HCT116 (cell line): ENCODE results near the gene AMMECR1. TPM values are rescaled to one million over a fixed set of nuclear protein-coding genes. Genes with fewer than 3 reads are reported as not detected.

Source experiments
- ATAC-seq: fragments of 200-7000 bp; cut with Tn5 transposase; 2 replicates; pipeline ENCODE4 v1.9.1; 2020; ENCODE audit warnings: mild to moderate bottlenecking, moderate library complexity
- BruUV-seq: library from RNA; stranded (reverse); fragments of 400-500 nt; replicated peaks from 2 replicates; lab custom pipeline; 2021; lab: Mats Ljungman, UMichigan
- CTCF ChIA-PET: fragments of 300-600 bp; sonication (Branson Sonifier 250); formaldehyde crosslinking; loops from one replicate; lab custom pipeline; 2021; ENCODE audit warnings: antibody characterized with exemption; lab: Charles Lee
- POLR2A ChIA-PET: fragments of 300-600, 350-600 bp; sonication (Branson Sonifier 250); formaldehyde crosslinking; loops from one replicate; lab custom pipeline; 2021; ENCODE audit warnings: antibody characterized with exemption; lab: Charles Lee
- RAD21 ChIA-PET, 2 experiments: fragments of 300-600 bp; sonication (Branson Sonifier 250); formaldehyde crosslinking; loops; one replicate each; lab custom pipeline; 2023; ENCODE audit warnings: low total read pairs in 2 of 2; ENCODE audit not compliant: uncharacterized antibody in 2 of 2, unreplicated experiment in 2 of 2, low non-redundant PET in 1 of 2; lab: Charles Lee
- DNase-seq: peaks from one replicate; pipeline ENCODE4 v3.0.0-alpha.2; 2010; ENCODE audit warnings: low read depth, low spot score
- H2AFZ ChIP-seq: fragments of 200-600 bp; shearing (Covaris generic), sonication (generic); 2 replicates; pipeline ENCODE4 v1.6.1; 2017; ENCODE audit warnings: low read depth, mixed run types, mixed read lengths, antibody characterized with exemption, low read length; ENCODE audit not compliant: poor library complexity, severe bottlenecking
- H3K27ac ChIP-seq: 2 replicates; pipeline ENCODE4 v1.5.1; 2012; ENCODE audit warnings: low read depth, low read length
- H3K27me3 ChIP-seq: fragments of 200-600 bp; sonication (generic); 2 replicates; pipeline ENCODE4 v1.6.1; 2016; ENCODE audit warnings: mixed run types, low read length, mixed read lengths; ENCODE audit not compliant: insufficient read depth
- H3K36me3 ChIP-seq, 2 experiments: fragments of 200-500 bp in 1 of 2; fragments of 200-600 bp in 1 of 2; sonication (Bioruptor generic) in 1 of 2; sonication (generic) in 1 of 2; 2 replicates each; pipeline versions ENCODE4 v1.5.1 to v1.6.1; 2014 to 2016; ENCODE audit warnings: low read length in 2 of 2, inconsistent platforms in 1 of 2, mixed read lengths in 1 of 2, mixed run types in 1 of 2; ENCODE audit not compliant: insufficient read depth in 2 of 2, control insufficient read depth in 1 of 2
- H3K4me1 ChIP-seq, 2 experiments: fragments of 200-600 bp in 1 of 2; sonication (generic) in 1 of 2; 2 replicates each; pipeline versions ENCODE4 v1.5.1 to v1.6.1; 2012 to 2017; ENCODE audit warnings: low read length in 2 of 2, inconsistent platforms in 1 of 2, mild to moderate bottlenecking in 1 of 2, mixed read lengths in 1 of 2, mixed run types in 1 of 2, moderate library complexity in 1 of 2; ENCODE audit not compliant: insufficient read depth in 2 of 2, control insufficient read depth in 1 of 2
- H3K4me2 ChIP-seq: fragments of 200-600 bp; sonication (generic); 2 replicates; pipeline ENCODE4 v1.6.1; 2017; ENCODE audit warnings: mixed run types, low read length, mixed read lengths
- H3K4me3 ChIP-seq, 2 experiments: fragments of 200-600 bp in 1 of 2; sonication (generic) in 1 of 2; replicated peaks in 1 of 2; 2 replicates each; pipeline ENCODE4 v1.5.1; 2011 to 2016; ENCODE audit warnings: low read length in 2 of 2, control low read depth in 1 of 2, low read depth in 1 of 2, mild to moderate bottlenecking in 1 of 2, mixed read lengths in 1 of 2, mixed run types in 1 of 2
- H3K79me2 ChIP-seq: fragments of 200-600 bp; sonication (generic); 2 replicates; pipeline ENCODE4 v1.6.1; 2017; ENCODE audit warnings: mild to moderate bottlenecking, mixed run types, low read length, moderate library complexity, mixed read lengths; ENCODE audit not compliant: insufficient read depth
- H3K9ac ChIP-seq: fragments of 200-600 bp; sonication (generic); 2 replicates; pipeline ENCODE4 v1.6.1; 2016; ENCODE audit warnings: low read length, mixed read lengths
- H3K9me2 ChIP-seq: fragments of 200-600 bp; sonication (generic), shearing (Covaris generic); 2 replicates; pipeline ENCODE4 v1.6.1; 2017; ENCODE audit warnings: mixed run types, mild to moderate bottlenecking, moderate library complexity; ENCODE audit not compliant: insufficient read depth
- H3K9me3 ChIP-seq, 2 experiments: fragments of 200-500 bp in 1 of 2; fragments of 200-600 bp in 1 of 2; sonication (Bioruptor generic) in 1 of 2; sonication (generic) in 1 of 2; 2 replicates each; pipeline ENCODE4 v1.6.1; 2014 to 2017; ENCODE audit warnings: low read length in 2 of 2, mixed read lengths in 2 of 2, inconsistent platforms in 1 of 2, low read depth in 1 of 2, mild to moderate bottlenecking in 1 of 2, mixed run types in 1 of 2, moderate library complexity in 1 of 2; ENCODE audit not compliant: control insufficient read depth in 1 of 2, insufficient read depth in 1 of 2
- H4K20me1 ChIP-seq: fragments of 200-600 bp; sonication (generic), shearing (Covaris generic); 2 replicates; pipeline ENCODE4 v1.6.1; 2017; ENCODE audit warnings: mixed run types, mild to moderate bottlenecking, moderate library complexity; ENCODE audit not compliant: insufficient read depth
- CBX3 ChIP-seq: IDR thresholded peaks from 2 replicates; pipeline ENCODE4 v1.6.1; 2012; ENCODE audit warnings: low read depth
- CEBPB ChIP-seq: IDR thresholded peaks from 2 replicates; pipeline ENCODE4 v1.6.1; 2012; ENCODE audit warnings: low read depth
- EGR1 ChIP-seq: IDR thresholded peaks from 2 replicates; pipeline ENCODE4 v1.6.1; 2012; ENCODE audit warnings: low read depth
- ELF1 ChIP-seq: IDR thresholded peaks from 2 replicates; pipeline ENCODE4 v1.6.1; 2012; ENCODE audit warnings: low read depth, borderline replicate concordance
- EZH2phosphoT487 ChIP-seq: fragments of 200-600 bp; IDR thresholded peaks from 2 replicates; pipeline ENCODE4 v1.6.1; 2018; ENCODE audit warnings: antibody characterized with exemption, borderline replicate concordance
- JUND ChIP-seq: IDR thresholded peaks from 2 replicates; pipeline ENCODE4 v1.6.1; 2012
- MAX ChIP-seq: IDR thresholded peaks from 2 replicates; pipeline ENCODE4 v1.6.1; 2012
- POLR2AphosphoS5 ChIP-seq: IDR thresholded peaks from 2 replicates; pipeline ENCODE4 v1.6.1; 2011; ENCODE audit warnings: mild to moderate bottlenecking, low read depth, low read length, moderate library complexity
- REST ChIP-seq: IDR thresholded peaks from 2 replicates; pipeline ENCODE4 v1.6.1; 2012; ENCODE audit warnings: low read depth
- SIN3A ChIP-seq: IDR thresholded peaks from 2 replicates; pipeline ENCODE4 v1.6.1; 2012; ENCODE audit warnings: low read depth
- SP1 ChIP-seq: IDR thresholded peaks from 2 replicates; pipeline ENCODE4 v1.6.1; 2012; ENCODE audit warnings: low read depth
- SRF ChIP-seq: IDR thresholded peaks from 2 replicates; pipeline ENCODE4 v1.6.1; 2012; ENCODE audit warnings: low read depth
- TCF7L2 ChIP-seq: IDR thresholded peaks from 2 replicates; pipeline ENCODE4 v1.7.0; 2011; ENCODE audit warnings: borderline replicate concordance, inconsistent platforms; ENCODE audit not compliant: insufficient read depth, insufficient read length; ENCODE audit errors: extremely low read depth
- YY1 ChIP-seq: IDR thresholded peaks from 2 replicates; pipeline ENCODE4 v1.6.1; 2011; ENCODE audit warnings: low read length, low read depth, moderate library complexity, mild to moderate bottlenecking; ENCODE audit not compliant: insufficient replicate concordance; ENCODE audit errors: extremely low read depth
- ZFX ChIP-seq: fragments of 450-650 bp; IDR thresholded peaks from 2 replicates; pipeline ENCODE4 v1.6.1; 2017
- ZNF274 ChIP-seq: fragments of 200-500 bp; sonication (Bioruptor generic); IDR thresholded peaks from 2 replicates; pipeline ENCODE4 v1.6.1; 2014; ENCODE audit warnings: mild to moderate bottlenecking, low read depth, low read length, inconsistent platforms
- intact Hi-C: fragments of 100-400 bp; cut with micrococcal nuclease; formaldehyde crosslinking; loops from 2 replicates; pipeline ENCODE4 v1.10.0; 2022
- total RNA-seq: library from RNA; stranded (reverse); gene quantifications from one replicate; pipeline ENCODE4 v1.2.1, GENCODE V29; 2021; ENCODE audit not compliant: unreplicated experiment
- TF ChIP-seq, protein P1 (sequence below): IDR thresholded peaks from 2 replicates; pipeline ENCODE4 v1.6.1; 2012
- TF ChIP-seq, protein P2 (sequence below): IDR thresholded peaks from 2 replicates; pipeline ENCODE4 v1.6.1; 2011; ENCODE audit warnings: mild to moderate bottlenecking, low read length, moderate library complexity; ENCODE audit not compliant: insufficient replicate concordance; ENCODE audit errors: extremely low read depth

AMMECR1 gene
- total RNA-seq, 1 experiment from 2014 or later, result 9.2 TPM

GRCh38 chrX:110301194-110301593 lies 16.7 kb downstream of the AMMECR1 start:
- no peak overlapping the region for H3K9ac ChIP-seq
- RAD21 ChIA-PET, result no interaction called here
- H3K9me2 ChIP-seq, result no peaks in the 10 kb centered on the region
- H3K4me1 ChIP-seq, result no peaks in the 10 kb centered on the region
- BruUV-seq, result no TSS peak
- H4K20me1 ChIP-seq, result no peaks in the 10 kb centered on the region
- H3K27ac ChIP-seq, result no peak overlapping the region
- no peak for TF ChIP-seq ZFX
- no peak for TF ChIP-seq MAX
- TF ChIP-seq REST, result no peak
- TF ChIP-seq, protein P1, sequence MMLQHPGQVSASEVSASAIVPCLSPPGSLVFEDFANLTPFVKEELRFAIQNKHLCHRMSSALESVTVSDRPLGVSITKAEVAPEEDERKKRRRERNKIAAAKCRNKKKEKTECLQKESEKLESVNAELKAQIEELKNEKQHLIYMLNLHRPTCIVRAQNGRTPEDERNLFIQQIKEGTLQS, result no peak
- no peak for TF ChIP-seq EGR1
- TF ChIP-seq JUND, result no peak
- TF ChIP-seq ZNF274, result no peak
- TF ChIP-seq, protein P2, sequence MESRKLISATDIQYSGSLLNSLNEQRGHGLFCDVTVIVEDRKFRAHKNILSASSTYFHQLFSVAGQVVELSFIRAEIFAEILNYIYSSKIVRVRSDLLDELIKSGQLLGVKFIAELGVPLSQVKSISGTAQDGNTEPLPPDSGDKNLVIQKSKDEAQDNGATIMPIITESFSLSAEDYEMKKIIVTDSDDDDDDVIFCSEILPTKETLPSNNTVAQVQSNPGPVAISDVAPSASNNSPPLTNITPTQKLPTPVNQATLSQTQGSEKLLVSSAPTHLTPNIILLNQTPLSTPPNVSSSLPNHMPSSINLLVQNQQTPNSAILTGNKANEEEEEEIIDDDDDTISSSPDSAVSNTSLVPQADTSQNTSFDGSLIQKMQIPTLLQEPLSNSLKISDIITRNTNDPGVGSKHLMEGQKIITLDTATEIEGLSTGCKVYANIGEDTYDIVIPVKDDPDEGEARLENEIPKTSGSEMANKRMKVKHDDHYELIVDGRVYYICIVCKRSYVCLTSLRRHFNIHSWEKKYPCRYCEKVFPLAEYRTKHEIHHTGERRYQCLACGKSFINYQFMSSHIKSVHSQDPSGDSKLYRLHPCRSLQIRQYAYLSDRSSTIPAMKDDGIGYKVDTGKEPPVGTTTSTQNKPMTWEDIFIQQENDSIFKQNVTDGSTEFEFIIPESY, result no peak
- no peak for TF ChIP-seq POLR2AphosphoS5
- TF ChIP-seq SRF, result no peak
- TF ChIP-seq CBX3, result no peak
- no peak for TF ChIP-seq CEBPB
- TF ChIP-seq ELF1, result no peak
- no peak for TF ChIP-seq EZH2phosphoT487
- TF ChIP-seq TCF7L2, result no peak
- TF ChIP-seq SIN3A, result no peak
- TF ChIP-seq SP1, result no peak
- no peak for TF ChIP-seq YY1
- ATAC-seq (no peak), DNase-seq (no peak)
- no peaks in the 10 kb centered on the region; the same call in 1 of the 2 replicates for H3K79me2 ChIP-seq
- no peak overlapping the region for H2AFZ ChIP-seq
- no peaks in the 10 kb centered on the region for H3K9me3 ChIP-seq
- CTCF ChIA-PET, result no interaction called here
- no peak overlapping the region for H3K4me3 ChIP-seq
- POLR2A ChIA-PET, result no interaction called here
- no peak overlapping the region for H3K4me2 ChIP-seq
- no peaks in the 10 kb centered on the region for H3K36me3 ChIP-seq
- intact Hi-C loops, result no loop called here
- no peaks in the 10 kb centered on the region for H3K27me3 ChIP-seq
